HG03039 (cell line): ENCODE data around the gene TANGO2.

Experiments used
- ATAC-seq: cut with Tn5 transposase; IDR thresholded peaks from one replicate; pipeline ENCODE4 v1.9.1; 2021; ENCODE audit warnings: mild to moderate bottlenecking, moderate library complexity; ENCODE audit not compliant: unreplicated experiment

Gene TANGO2

GRCh38 chr22:20096574-20097420, 75.9 kb downstream of the TANGO2 start:
- no peak for ATAC-seq

- ATAC-seq, result no peak
Measured at GRCh38 chr22:20099099-20099711, 78.3 kb downstream of the TANGO2 start.

- ATAC-seq, result no peak
Measured at GRCh38 chr22:20101638-20102037, 80.7 kb downstream of the TANGO2 start.

- ATAC-seq, result no peak
Measured at GRCh38 chr22:20102203-20102780, 81.4 kb downstream of the TANGO2 start.

- ATAC-seq, result no peak
Measured at GRCh38 chr22:20105456-20106204, 84.7 kb downstream of the TANGO2 start.

- no peak for ATAC-seq
Measured at GRCh38 chr22:20106205-20106848, 85.4 kb downstream of the TANGO2 start.

GRCh38 chr22:20106849-20107237, 85.9 kb downstream of the TANGO2 start:
- ATAC-seq, result no peak

- ATAC-seq, result no peak
Measured at GRCh38 chr22:20107471-20107901, 86.6 kb downstream of the TANGO2 start.

GRCh38 chr22:20107951-20108756, 87.2 kb downstream of the TANGO2 start:
- ATAC-seq, result no peak

GRCh38 chr22:20108757-20109230, 87.9 kb downstream of the TANGO2 start:
- ATAC-seq, result no peak

GRCh38 chr22:20109411-20110358, 88.8 kb downstream of the TANGO2 start:
- ATAC-seq, result no peak

- ATAC-seq, result no peak
Measured at GRCh38 chr22:20110359-20110985, 89.6 kb downstream of the TANGO2 start.

- no peak for ATAC-seq
Measured at GRCh38 chr22:20111045-20111688, 90.3 kb downstream of the TANGO2 start.

- no peak for ATAC-seq
Measured at GRCh38 chr22:20111689-20112622, 91.0 kb downstream of the TANGO2 start.

GRCh38 chr22:20112623-20113511, 92.0 kb downstream of the TANGO2 start:
- ATAC-seq, result no peak
